Measurements from ENCODE around the gene FGF22. TPM values are rescaled to one million over a fixed set of nuclear protein-coding genes. Genes with fewer than 3 reads are reported as not detected.
A peak's percentile ranks its signal among the peaks of the same experiment; 100 is the strongest.

FGF22 gene
- total and polyA plus RNA-seq, 2 of the 13 experiments (the other 11 are each of a cell fraction or from before 2014, with no cell fraction given) = 0.24 TPM; not detected in 1

DNA sequence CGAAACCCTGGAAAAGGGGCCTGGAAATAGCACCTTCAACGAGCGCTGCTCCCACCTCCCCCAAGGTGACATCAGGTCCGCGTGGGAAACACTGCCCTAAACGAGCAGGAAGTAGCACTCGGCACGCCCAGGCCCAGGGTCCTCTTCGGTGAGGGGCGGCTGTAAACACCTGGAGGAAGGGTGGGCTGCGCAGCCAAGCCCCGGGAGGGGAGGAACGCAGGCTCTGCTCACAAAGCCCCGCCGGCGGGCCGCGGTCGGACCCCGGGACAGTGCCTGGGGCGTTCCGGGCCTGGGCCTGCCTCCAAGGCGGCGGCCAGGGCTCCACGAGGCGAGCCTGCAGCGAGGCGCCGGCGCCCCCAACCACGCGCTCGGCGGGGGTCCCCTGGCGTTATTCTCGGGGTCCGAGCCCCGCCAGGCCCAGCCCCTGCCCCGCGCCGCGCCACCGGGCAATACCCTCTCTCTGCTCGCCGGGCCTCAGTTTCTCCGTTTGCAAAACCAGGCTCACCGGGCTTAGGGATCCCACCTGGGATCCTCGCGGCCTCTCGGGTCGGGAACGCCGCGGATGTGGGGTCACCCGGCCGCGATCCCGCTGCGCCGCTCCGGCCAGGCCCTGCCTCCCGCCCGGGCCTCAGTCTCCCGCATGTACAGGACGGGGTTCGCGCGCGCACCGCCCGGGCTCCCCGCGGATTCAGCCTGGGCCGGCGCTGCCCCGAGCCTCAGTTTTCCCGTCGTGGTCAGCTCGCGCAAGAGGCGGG lies 22.7 kb downstream of the FGF22 start (continued):
- TF ChIP-seq, protein P1, sequence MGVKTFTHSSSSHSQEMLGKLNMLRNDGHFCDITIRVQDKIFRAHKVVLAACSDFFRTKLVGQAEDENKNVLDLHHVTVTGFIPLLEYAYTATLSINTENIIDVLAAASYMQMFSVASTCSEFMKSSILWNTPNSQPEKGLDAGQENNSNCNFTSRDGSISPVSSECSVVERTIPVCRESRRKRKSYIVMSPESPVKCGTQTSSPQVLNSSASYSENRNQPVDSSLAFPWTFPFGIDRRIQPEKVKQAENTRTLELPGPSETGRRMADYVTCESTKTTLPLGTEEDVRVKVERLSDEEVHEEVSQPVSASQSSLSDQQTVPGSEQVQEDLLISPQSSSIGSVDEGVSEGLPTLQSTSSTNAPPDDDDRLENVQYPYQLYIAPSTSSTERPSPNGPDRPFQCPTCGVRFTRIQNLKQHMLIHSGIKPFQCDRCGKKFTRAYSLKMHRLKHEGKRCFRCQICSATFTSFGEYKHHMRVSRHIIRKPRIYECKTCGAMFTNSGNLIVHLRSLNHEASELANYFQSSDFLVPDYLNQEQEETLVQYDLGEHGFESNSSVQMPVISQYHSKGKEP (CRISPR knock-in tag; IDR thresholded peaks at IDR 0.05) = no peak
- TF ChIP-seq, protein P2, sequence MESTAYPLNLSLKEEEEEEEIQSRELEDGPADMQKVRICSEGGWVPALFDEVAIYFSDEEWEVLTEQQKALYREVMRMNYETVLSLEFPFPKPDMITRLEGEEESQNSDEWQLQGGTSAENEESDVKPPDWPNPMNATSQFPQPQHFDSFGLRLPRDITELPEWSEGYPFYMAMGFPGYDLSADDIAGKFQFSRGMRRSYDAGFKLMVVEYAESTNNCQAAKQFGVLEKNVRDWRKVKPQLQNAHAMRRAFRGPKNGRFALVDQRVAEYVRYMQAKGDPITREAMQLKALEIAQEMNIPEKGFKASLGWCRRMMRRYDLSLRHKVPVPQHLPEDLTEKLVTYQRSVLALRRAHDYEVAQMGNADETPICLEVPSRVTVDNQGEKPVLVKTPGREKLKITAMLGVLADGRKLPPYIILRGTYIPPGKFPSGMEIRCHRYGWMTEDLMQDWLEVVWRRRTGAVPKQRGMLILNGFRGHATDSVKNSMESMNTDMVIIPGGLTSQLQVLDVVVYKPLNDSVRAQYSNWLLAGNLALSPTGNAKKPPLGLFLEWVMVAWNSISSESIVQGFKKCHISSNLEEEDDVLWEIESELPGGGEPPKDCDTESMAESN (CRISPR knock-in tag; conservative IDR thresholded peaks at IDR 0.05) = no peak; the same call in 1 of the 2 replicates
- TF ChIP-seq ARHGAP35 (CRISPR knock-in tag; IDR thresholded peaks at IDR 0.05; ENCODE audit: borderline replicate concordance) = no peak
- TF ChIP-seq, protein P3, sequence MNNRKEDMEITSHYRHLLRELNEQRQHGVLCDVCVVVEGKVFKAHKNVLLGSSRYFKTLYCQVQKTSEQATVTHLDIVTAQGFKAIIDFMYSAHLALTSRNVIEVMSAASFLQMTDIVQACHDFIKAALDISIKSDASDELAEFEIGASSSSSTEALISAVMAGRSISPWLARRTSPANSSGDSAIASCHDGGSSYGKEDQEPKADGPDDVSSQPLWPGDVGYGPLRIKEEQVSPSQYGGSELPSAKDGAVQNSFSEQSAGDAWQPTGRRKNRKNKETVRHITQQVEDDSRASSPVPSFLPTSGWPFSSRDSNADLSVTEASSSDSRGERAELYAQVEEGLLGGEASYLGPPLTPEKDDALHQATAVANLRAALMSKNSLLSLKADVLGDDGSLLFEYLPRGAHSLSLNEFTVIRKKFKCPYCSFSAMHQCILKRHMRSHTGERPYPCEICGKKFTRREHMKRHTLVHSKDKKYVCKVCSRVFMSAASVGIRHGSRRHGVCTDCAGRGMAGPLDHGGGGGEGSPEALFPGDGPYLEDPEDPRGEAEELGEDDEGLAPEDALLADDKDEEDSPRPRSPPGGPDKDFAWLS (CRISPR knock-in tag; IDR thresholded peaks at IDR 0.05; ENCODE audit: borderline replicate concordance) = no peak
- peak; percentile 70; the same call in 1 of the 2 replicates for TF ChIP-seq SIN3A (IDR thresholded peaks at IDR 0.05; ENCODE audit: borderline replicate concordance, low read depth, low read length)
- TF ChIP-seq POLR2A (IDR thresholded peaks at IDR 0.05; ENCODE audit: insufficient read depth in 1 of 2, low read depth in 2 of 2, low read length in 2 of 2) = peak; percentile 47 to 51; a peak in 3 of 4 replicates
- no peak for TF ChIP-seq KDM2A (CRISPR knock-in tag; IDR thresholded peaks at IDR 0.05; ENCODE audit: borderline replicate concordance, low read depth)
- TF ChIP-seq, protein P4, sequence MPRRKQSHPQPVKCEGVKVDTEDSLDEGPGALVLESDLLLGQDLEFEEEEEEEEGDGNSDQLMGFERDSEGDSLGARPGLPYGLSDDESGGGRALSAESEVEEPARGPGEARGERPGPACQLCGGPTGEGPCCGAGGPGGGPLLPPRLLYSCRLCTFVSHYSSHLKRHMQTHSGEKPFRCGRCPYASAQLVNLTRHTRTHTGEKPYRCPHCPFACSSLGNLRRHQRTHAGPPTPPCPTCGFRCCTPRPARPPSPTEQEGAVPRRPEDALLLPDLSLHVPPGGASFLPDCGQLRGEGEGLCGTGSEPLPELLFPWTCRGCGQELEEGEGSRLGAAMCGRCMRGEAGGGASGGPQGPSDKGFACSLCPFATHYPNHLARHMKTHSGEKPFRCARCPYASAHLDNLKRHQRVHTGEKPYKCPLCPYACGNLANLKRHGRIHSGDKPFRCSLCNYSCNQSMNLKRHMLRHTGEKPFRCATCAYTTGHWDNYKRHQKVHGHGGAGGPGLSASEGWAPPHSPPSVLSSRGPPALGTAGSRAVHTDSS (CRISPR knock-in tag; conservative IDR thresholded peaks at IDR 0.05) = no peak
- TF ChIP-seq, protein P5, sequence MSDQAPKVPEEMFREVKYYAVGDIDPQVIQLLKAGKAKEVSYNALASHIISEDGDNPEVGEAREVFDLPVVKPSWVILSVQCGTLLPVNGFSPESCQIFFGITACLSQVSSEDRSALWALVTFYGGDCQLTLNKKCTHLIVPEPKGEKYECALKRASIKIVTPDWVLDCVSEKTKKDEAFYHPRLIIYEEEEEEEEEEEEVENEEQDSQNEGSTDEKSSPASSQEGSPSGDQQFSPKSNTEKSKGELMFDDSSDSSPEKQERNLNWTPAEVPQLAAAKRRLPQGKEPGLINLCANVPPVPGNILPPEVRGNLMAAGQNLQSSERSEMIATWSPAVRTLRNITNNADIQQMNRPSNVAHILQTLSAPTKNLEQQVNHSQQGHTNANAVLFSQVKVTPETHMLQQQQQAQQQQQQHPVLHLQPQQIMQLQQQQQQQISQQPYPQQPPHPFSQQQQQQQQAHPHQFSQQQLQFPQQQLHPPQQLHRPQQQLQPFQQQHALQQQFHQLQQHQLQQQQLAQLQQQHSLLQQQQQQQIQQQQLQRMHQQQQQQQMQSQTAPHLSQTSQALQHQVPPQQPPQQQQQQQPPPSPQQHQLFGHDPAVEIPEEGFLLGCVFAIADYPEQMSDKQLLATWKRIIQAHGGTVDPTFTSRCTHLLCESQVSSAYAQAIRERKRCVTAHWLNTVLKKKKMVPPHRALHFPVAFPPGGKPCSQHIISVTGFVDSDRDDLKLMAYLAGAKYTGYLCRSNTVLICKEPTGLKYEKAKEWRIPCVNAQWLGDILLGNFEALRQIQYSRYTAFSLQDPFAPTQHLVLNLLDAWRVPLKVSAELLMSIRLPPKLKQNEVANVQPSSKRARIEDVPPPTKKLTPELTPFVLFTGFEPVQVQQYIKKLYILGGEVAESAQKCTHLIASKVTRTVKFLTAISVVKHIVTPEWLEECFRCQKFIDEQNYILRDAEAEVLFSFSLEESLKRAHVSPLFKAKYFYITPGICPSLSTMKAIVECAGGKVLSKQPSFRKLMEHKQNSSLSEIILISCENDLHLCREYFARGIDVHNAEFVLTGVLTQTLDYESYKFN (CRISPR knock-in tag; conservative IDR thresholded peaks at IDR 0.05) = 0 out of 2 replicates have a peak, but pooled peaks have one; percentile 17
- TF ChIP-seq ZNF749 (CRISPR knock-in tag; IDR thresholded peaks at IDR 0.05; ENCODE audit: borderline replicate concordance) = no peak
- TF ChIP-seq, protein P6, sequence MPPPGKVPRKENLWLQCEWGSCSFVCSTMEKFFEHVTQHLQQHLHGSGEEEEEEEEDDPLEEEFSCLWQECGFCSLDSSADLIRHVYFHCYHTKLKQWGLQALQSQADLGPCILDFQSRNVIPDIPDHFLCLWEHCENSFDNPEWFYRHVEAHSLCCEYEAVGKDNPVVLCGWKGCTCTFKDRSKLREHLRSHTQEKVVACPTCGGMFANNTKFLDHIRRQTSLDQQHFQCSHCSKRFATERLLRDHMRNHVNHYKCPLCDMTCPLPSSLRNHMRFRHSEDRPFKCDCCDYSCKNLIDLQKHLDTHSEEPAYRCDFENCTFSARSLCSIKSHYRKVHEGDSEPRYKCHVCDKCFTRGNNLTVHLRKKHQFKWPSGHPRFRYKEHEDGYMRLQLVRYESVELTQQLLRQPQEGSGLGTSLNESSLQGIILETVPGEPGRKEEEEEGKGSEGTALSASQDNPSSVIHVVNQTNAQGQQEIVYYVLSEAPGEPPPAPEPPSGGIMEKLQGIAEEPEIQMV (CRISPR knock-in tag; IDR thresholded peaks at IDR 0.05; ENCODE audit: low read depth) = peak; percentile 48; the same call in 1 of the 2 replicates
- no peak for TF ChIP-seq YEATS2 (CRISPR knock-in tag; IDR thresholded peaks at IDR 0.05; ENCODE audit: borderline replicate concordance)
- TF ChIP-seq ZNF670 (CRISPR knock-in tag; IDR thresholded peaks at IDR 0.05; ENCODE audit: borderline replicate concordance) = peak; percentile 86
- no peak for TF ChIP-seq ETV6 (CRISPR knock-in tag; conservative IDR thresholded peaks at IDR 0.05)
